Measurements from ENCODE around the gene CD84. TPM values are rescaled to one million over a fixed set of nuclear protein-coding genes. Genes with fewer than 3 reads are reported as not detected.
"Not testable (repeated sequence)": the region's sequence is repeated elsewhere in the genome, so short reads cannot be mapped to it uniquely, and the experiment has no call there.

CD84 gene
- total RNA-seq, 1 experiment from 2014 or later, result not detected

- no peak overlapping the region for H3K27ac ChIP-seq (ENCODE audit: low read depth, low read length, poor library complexity, severe bottlenecking)
- H3K9me3 ChIP-seq (ENCODE audit: low read depth, low read length, poor library complexity, severe bottlenecking), result no peaks in the 10 kb centered on the region
- BruUV-seq (replicated peaks), result no TSS peak
- no peaks in the 10 kb centered on the region for H3K36me3 ChIP-seq (ENCODE audit: insufficient read depth, low read length, poor library complexity, severe bottlenecking)
- no peak for DNase-seq (ENCODE audit: low spot score)
- no peak overlapping the region for H3K4me3 ChIP-seq (ENCODE audit: low read depth, low read length, poor library complexity, severe bottlenecking)
- POLR2A ChIA-PET (ENCODE audit: low non-redundant PET), result no interaction called here
- no peaks in the 10 kb centered on the region for H3K4me1 ChIP-seq (ENCODE audit: insufficient read depth, low read length, poor library complexity, severe bottlenecking)
- H3K27me3 ChIP-seq (replicated peaks; ENCODE audit: insufficient read depth, low read depth, low read length, poor library complexity), result no peaks in the 10 kb centered on the region
- CTCF ChIA-PET, result no interaction called here
- intact Hi-C loops (cut with micrococcal nuclease; ENCODE audit: unreplicated experiment), result no loop called here
- TF ChIP-seq CTCF (conservative IDR thresholded peaks at IDR 0.05; ENCODE audit: low read depth, low read length) (no peak), EZH2 (IDR thresholded peaks at IDR 0.05; ENCODE audit: borderline replicate concordance, low read depth, low read length, poor library complexity, severe bottlenecking) (no peak)
Observed at GRCh38 chr1:160584784-160585183, 5.5 kb upstream of the CD84 start.

GRCh38 chr1:160582976-160583375 lies 3.7 kb upstream of the CD84 start:
- POLR2A ChIA-PET (ENCODE audit: low non-redundant PET); H3K4me1 ChIP-seq (ENCODE audit: insufficient read depth, low read length, poor library complexity, severe bottlenecking); intact Hi-C loops (cut with micrococcal nuclease; ENCODE audit: unreplicated experiment); BruUV-seq (replicated peaks); DNase-seq (ENCODE audit: low spot score); H3K27ac ChIP-seq (ENCODE audit: low read depth, low read length, poor library complexity, severe bottlenecking); H3K4me3 ChIP-seq (ENCODE audit: low read depth, low read length, poor library complexity, severe bottlenecking); H3K36me3 ChIP-seq (ENCODE audit: insufficient read depth, low read length, poor library complexity, severe bottlenecking); H3K9me3 ChIP-seq (ENCODE audit: low read depth, low read length, poor library complexity, severe bottlenecking); CTCF ChIA-PET; H3K27me3 ChIP-seq (replicated peaks; ENCODE audit: insufficient read depth, low read depth, low read length, poor library complexity): not testable (repeated sequence)

- Histone ChIP-seq H3K4me1 (ENCODE audit: insufficient read depth, low read length, poor library complexity, severe bottlenecking) (no peaks in the 10 kb centered on the region), H3K27ac (ENCODE audit: low read depth, low read length, poor library complexity, severe bottlenecking) (no peak overlapping the region), H3K27me3 (replicated peaks; ENCODE audit: insufficient read depth, low read depth, low read length, poor library complexity) (no peaks in the 10 kb centered on the region), H3K36me3 (ENCODE audit: insufficient read depth, low read length, poor library complexity, severe bottlenecking) (no peaks in the 10 kb centered on the region), H3K4me3 (ENCODE audit: low read depth, low read length, poor library complexity, severe bottlenecking) (no peak overlapping the region), H3K9me3 (ENCODE audit: low read depth, low read length, poor library complexity, severe bottlenecking) (no peaks in the 10 kb centered on the region)
- intact Hi-C loops (cut with micrococcal nuclease; ENCODE audit: unreplicated experiment), result no loop called here
- ChIA-PET CTCF (no interaction called here), POLR2A (ENCODE audit: low non-redundant PET) (no interaction called here)
- DNase-seq (ENCODE audit: low spot score), result no peak
- BruUV-seq (replicated peaks), result no TSS peak
- TF ChIP-seq EZH2 (IDR thresholded peaks at IDR 0.05; ENCODE audit: borderline replicate concordance, low read depth, low read length, poor library complexity, severe bottlenecking) (no peak), CTCF (conservative IDR thresholded peaks at IDR 0.05; ENCODE audit: low read depth, low read length) (no peak)
Observed at GRCh38 chr1:160581961-160582360, 2.7 kb upstream of the CD84 start.

- Histone ChIP-seq H3K4me1 (ENCODE audit: insufficient read depth, low read length, poor library complexity, severe bottlenecking) (no peaks in the 10 kb centered on the region), H3K27ac (ENCODE audit: low read depth, low read length, poor library complexity, severe bottlenecking) (no peak overlapping the region), H3K4me3 (ENCODE audit: low read depth, low read length, poor library complexity, severe bottlenecking) (no peak overlapping the region), H3K9me3 (ENCODE audit: low read depth, low read length, poor library complexity, severe bottlenecking) (no peaks in the 10 kb centered on the region), H3K36me3 (ENCODE audit: insufficient read depth, low read length, poor library complexity, severe bottlenecking) (no peaks in the 10 kb centered on the region), H3K27me3 (replicated peaks; ENCODE audit: insufficient read depth, low read depth, low read length, poor library complexity) (no peaks in the 10 kb centered on the region)
- intact Hi-C loops (cut with micrococcal nuclease; ENCODE audit: unreplicated experiment), result no loop called here
- TF ChIP-seq CTCF (conservative IDR thresholded peaks at IDR 0.05; ENCODE audit: low read depth, low read length) (no peak), EZH2 (IDR thresholded peaks at IDR 0.05; ENCODE audit: borderline replicate concordance, low read depth, low read length, poor library complexity, severe bottlenecking) (no peak)
- no peak for DNase-seq (ENCODE audit: low spot score)
- BruUV-seq (replicated peaks), result no TSS peak
- ChIA-PET POLR2A (ENCODE audit: low non-redundant PET) (no interaction called here), CTCF (no interaction called here)
Observed at GRCh38 chr1:160580221-160580812, 1.0 kb upstream of the CD84 start.
